ENCODE data around the gene GOT1. TPM values are rescaled to one million over a fixed set of nuclear protein-coding genes. Genes with fewer than 3 reads are reported as not detected.
A peak's percentile ranks its signal among the peaks of the same experiment; 100 is the strongest.

GOT1 gene
- total RNA-seq, 1 experiment from 2014 or later: 56.8 TPM

DNA sequence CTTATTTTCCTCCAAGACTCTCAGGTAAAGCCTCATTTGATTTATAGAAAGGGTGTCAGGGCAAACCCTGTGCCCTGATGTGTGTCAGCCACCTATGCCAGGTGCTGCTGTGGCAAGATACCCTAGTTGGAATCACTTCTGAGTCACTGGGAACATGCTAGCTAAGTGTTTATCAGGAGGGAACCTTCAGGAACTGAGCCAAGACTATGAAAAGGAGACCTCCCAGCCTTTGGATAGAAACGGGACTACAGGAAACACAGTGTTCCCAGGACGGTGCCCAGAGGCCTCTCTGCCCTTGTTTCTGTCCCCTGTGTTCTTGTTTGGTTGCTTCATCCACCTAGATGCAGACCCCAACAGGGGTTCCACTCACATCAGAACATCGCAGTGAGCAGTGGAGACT lies 72.7 kb downstream of the GOT1 start:
- POLR2A ChIA-PET: no interaction called here
- H3K27me3 Mint-ChIP-seq (ENCODE audit: low read depth): peaks cover 16% of the 10 kb centered on the region
- H3K36me3 Mint-ChIP-seq: no peaks in the 10 kb centered on the region
- TF ChIP-seq, protein P1, sequence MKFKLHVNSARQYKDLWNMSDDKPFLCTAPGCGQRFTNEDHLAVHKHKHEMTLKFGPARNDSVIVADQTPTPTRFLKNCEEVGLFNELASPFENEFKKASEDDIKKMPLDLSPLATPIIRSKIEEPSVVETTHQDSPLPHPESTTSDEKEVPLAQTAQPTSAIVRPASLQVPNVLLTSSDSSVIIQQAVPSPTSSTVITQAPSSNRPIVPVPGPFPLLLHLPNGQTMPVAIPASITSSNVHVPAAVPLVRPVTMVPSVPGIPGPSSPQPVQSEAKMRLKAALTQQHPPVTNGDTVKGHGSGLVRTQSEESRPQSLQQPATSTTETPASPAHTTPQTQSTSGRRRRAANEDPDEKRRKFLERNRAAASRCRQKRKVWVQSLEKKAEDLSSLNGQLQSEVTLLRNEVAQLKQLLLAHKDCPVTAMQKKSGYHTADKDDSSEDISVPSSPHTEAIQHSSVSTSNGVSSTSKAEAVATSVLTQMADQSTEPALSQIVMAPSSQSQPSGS (CRISPR knock-in tag; IDR thresholded peaks at IDR 0.05; ENCODE audit: borderline replicate concordance, low read depth): no peak
- TF ChIP-seq TP53 (CRISPR knock-in tag; IDR thresholded peaks at IDR 0.05) (no peak), OVOL2 (CRISPR knock-in tag; IDR thresholded peaks at IDR 0.05; ENCODE audit: borderline replicate concordance) (no peak), MYBL2 (CRISPR knock-in tag; IDR thresholded peaks at IDR 0.05) (no peak)
- TF ChIP-seq, protein P2, sequence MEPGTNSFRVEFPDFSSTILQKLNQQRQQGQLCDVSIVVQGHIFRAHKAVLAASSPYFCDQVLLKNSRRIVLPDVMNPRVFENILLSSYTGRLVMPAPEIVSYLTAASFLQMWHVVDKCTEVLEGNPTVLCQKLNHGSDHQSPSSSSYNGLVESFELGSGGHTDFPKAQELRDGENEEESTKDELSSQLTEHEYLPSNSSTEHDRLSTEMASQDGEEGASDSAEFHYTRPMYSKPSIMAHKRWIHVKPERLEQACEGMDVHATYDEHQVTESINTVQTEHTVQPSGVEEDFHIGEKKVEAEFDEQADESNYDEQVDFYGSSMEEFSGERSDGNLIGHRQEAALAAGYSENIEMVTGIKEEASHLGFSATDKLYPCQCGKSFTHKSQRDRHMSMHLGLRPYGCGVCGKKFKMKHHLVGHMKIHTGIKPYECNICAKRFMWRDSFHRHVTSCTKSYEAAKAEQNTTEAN (CRISPR knock-in tag; IDR thresholded peaks at IDR 0.05): no peak
- DNase-seq (ENCODE audit: low spot score) (no peak), ATAC-seq (peak; percentile 16)
- CTCF ChIA-PET: interaction anchor here (2.3 kb wide), 1 partner anchor 35 kb away, joined by 5 read pairs; no protein-coding TSS in a partner anchor
- H3K9me3 Mint-ChIP-seq: no peaks in the 10 kb centered on the region
- H3K4me1 Mint-ChIP-seq: peaks cover 29% of the 10 kb centered on the region
- no peak overlapping the region for H3K4me3 Mint-ChIP-seq
- no peak overlapping the region for H3K27ac Mint-ChIP-seq

DNA sequence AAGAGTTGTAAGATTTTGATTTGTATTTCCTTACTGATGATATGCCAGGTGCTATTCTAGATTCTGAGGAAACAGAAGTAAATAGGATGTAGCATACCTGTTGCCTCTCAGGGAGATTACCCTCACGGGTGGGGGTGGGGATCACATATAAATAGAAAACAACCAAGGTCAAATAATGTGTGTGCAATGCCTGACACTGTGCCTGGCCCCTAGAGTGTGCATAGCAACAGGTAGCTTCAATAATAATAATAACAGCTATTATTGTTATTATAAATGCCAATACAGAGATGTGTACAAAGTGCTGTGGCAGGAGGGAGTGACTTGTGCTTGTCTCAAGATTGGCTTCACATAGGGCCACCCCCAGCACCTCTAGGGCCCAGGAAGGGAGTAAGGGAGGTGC lies 77.2 kb downstream of the GOT1 start:
- Mint-ChIP-seq H3K27me3 (ENCODE audit: low read depth) (peaks cover 10% of the 10 kb centered on the region), H3K9me3 (no peaks in the 10 kb centered on the region), H3K36me3 (no peaks in the 10 kb centered on the region), H3K4me3 (no peak overlapping the region), H3K4me1 (peaks cover 18% of the 10 kb centered on the region), H3K27ac (no peak overlapping the region)
- ATAC-seq (no peak), DNase-seq (ENCODE audit: low spot score) (no peak)
- ChIA-PET POLR2A (no interaction called here), CTCF (no interaction called here)
- TF ChIP-seq, protein P3, sequence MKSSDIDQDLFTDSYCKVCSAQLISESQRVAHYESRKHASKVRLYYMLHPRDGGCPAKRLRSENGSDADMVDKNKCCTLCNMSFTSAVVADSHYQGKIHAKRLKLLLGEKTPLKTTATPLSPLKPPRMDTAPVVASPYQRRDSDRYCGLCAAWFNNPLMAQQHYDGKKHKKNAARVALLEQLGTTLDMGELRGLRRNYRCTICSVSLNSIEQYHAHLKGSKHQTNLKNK (CRISPR knock-in tag; IDR thresholded peaks at IDR 0.05): no peak
- TF ChIP-seq, protein P4, sequence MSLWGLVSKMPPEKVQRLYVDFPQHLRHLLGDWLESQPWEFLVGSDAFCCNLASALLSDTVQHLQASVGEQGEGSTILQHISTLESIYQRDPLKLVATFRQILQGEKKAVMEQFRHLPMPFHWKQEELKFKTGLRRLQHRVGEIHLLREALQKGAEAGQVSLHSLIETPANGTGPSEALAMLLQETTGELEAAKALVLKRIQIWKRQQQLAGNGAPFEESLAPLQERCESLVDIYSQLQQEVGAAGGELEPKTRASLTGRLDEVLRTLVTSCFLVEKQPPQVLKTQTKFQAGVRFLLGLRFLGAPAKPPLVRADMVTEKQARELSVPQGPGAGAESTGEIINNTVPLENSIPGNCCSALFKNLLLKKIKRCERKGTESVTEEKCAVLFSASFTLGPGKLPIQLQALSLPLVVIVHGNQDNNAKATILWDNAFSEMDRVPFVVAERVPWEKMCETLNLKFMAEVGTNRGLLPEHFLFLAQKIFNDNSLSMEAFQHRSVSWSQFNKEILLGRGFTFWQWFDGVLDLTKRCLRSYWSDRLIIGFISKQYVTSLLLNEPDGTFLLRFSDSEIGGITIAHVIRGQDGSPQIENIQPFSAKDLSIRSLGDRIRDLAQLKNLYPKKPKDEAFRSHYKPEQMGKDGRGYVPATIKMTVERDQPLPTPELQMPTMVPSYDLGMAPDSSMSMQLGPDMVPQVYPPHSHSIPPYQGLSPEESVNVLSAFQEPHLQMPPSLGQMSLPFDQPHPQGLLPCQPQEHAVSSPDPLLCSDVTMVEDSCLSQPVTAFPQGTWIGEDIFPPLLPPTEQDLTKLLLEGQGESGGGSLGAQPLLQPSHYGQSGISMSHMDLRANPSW (CRISPR knock-in tag; conservative IDR thresholded peaks at IDR 0.05; ENCODE audit: low read depth): no peak
- TF ChIP-seq, protein P5, sequence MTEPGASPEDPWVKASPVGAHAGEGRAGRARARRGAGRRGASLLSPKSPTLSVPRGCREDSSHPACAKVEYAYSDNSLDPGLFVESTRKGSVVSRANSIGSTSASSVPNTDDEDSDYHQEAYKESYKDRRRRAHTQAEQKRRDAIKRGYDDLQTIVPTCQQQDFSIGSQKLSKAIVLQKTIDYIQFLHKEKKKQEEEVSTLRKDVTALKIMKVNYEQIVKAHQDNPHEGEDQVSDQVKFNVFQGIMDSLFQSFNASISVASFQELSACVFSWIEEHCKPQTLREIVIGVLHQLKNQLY (CRISPR knock-in tag; IDR thresholded peaks at IDR 0.05): no peak
- TF ChIP-seq NR1H2 (CRISPR knock-in tag; IDR thresholded peaks at IDR 0.05) (no peak), GTF2I (CRISPR knock-in tag; conservative IDR thresholded peaks at IDR 0.05) (no peak), FOXK1 (CRISPR knock-in tag; IDR thresholded peaks at IDR 0.05) (no peak), ZNF121 (CRISPR knock-in tag; IDR thresholded peaks at IDR 0.05) (no peak), SP1 (CRISPR knock-in tag; conservative IDR thresholded peaks at IDR 0.05) (no peak), ETV6 (CRISPR knock-in tag; IDR thresholded peaks at IDR 0.05) (no peak)
- TF ChIP-seq, protein P6, sequence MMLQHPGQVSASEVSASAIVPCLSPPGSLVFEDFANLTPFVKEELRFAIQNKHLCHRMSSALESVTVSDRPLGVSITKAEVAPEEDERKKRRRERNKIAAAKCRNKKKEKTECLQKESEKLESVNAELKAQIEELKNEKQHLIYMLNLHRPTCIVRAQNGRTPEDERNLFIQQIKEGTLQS (CRISPR knock-in tag; conservative IDR thresholded peaks at IDR 0.05): no peak
- TF ChIP-seq, protein P7, sequence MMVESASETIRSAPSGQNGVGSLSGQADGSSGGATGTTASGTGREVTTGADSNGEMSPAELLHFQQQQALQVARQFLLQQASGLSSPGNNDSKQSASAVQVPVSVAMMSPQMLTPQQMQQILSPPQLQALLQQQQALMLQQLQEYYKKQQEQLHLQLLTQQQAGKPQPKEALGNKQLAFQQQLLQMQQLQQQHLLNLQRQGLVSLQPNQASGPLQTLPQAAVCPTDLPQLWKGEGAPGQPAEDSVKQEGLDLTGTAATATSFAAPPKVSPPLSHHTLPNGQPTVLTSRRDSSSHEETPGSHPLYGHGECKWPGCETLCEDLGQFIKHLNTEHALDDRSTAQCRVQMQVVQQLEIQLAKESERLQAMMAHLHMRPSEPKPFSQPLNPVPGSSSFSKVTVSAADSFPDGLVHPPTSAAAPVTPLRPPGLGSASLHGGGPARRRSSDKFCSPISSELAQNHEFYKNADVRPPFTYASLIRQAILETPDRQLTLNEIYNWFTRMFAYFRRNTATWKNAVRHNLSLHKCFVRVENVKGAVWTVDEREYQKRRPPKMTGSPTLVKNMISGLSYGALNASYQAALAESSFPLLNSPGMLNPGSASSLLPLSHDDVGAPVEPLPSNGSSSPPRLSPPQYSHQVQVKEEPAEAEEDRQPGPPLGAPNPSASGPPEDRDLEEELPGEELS (CRISPR knock-in tag; IDR thresholded peaks at IDR 0.05): no peak
- TF ChIP-seq, protein P2 (CRISPR knock-in tag; IDR thresholded peaks at IDR 0.05): no peak
